T1000 (cell line): Measurements from ENCODE around the gene RAB17.
A peak's percentile ranks its signal among the peaks of the same experiment; 100 is the strongest.

ENCODE experiments used
- DNase-seq: peaks from one replicate; lab custom pipeline; 2025; ENCODE audit warnings: mixed read lengths; lab: John Stamatoyannopoulos, UW

RAB17 gene

GRCh38 chr2:237577956-237578870 lies 12.3 kb downstream of the RAB17 start:
- DNase-seq = no peak

- DNase-seq = no peak
These were observed 13.1 kb downstream of the RAB17 start for GRCh38 chr2:237577458-237577857.

- DNase-seq = no peak
These were observed 13.6 kb downstream of the RAB17 start for GRCh38 chr2:237576974-237577373.

- DNase-seq = no peak
These were observed 14.4 kb downstream of the RAB17 start for GRCh38 chr2:237575869-237576862.

DNA sequence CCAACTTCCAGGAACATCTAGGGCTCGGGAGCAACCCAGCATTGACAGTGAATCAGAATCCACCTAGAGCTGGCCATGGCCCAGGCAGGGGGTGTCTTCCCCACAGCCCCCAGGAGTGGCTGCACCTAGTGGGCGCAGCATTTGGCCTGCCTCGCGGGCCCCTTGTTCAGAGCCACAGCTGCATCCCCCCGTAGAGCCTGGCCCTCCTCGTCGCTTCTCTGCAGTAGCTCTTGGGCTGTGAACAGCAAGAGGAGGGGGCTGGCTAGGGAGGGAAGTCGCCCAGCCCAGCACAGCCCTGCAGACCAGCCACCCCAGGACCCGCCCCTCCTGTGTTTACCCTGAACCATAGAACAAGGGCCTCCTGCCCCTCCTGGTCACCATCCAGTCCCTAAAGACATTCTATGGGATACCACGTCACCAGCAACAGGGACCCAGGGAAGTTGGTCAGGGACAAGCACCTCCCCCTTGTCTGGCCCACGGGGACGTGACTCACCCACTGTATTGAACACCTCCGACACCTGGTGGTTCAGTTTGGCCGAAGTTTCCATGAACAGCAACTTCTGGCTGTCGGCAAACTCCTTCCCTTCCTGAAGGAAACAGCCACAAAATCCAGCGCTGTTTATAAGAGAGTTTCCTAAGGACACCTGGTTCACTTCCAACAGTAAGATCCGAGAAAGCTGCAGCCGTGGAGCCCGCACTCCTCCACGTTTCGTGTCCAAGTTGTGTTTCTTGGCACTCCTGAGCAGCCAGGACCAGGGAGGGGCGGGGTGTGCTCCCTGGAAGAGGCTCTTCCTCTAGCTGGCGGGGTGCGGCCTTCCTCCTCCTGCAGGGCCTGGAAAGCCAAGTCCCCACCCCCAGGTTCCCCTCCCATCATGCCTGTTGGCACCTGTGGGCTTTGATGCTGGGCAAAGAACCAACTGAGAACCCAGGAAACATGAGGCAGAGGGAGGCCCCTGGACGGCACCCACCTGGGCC lies 15.4 kb downstream of the RAB17 start:
- no peak for DNase-seq

- DNase-seq = no peak
These were observed 16.1 kb downstream of the RAB17 start for GRCh38 chr2:237574467-237574866.

- no peak for DNase-seq
These were observed 16.7 kb downstream of the RAB17 start for GRCh38 chr2:237573721-237574415.

DNA sequence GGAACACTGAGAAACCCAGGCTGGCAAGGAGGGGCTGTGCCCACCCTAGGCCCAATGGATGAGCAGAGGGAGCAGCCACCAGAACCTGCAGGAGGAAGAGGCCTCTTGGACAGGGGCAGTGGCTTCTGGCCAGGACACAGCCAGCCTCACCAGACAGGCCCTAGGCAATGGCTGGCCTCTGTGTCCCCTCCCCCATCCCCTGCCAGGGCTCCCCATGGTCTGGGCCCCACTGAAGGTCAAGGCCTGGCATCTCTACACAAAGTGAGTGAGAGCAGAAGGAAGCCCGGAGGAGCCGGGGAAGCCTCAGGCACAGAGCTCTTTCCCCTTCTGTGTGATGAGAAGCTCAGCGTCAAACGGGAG lies 17.8 kb downstream of the RAB17 start:
- DNase-seq = no peak

DNA sequence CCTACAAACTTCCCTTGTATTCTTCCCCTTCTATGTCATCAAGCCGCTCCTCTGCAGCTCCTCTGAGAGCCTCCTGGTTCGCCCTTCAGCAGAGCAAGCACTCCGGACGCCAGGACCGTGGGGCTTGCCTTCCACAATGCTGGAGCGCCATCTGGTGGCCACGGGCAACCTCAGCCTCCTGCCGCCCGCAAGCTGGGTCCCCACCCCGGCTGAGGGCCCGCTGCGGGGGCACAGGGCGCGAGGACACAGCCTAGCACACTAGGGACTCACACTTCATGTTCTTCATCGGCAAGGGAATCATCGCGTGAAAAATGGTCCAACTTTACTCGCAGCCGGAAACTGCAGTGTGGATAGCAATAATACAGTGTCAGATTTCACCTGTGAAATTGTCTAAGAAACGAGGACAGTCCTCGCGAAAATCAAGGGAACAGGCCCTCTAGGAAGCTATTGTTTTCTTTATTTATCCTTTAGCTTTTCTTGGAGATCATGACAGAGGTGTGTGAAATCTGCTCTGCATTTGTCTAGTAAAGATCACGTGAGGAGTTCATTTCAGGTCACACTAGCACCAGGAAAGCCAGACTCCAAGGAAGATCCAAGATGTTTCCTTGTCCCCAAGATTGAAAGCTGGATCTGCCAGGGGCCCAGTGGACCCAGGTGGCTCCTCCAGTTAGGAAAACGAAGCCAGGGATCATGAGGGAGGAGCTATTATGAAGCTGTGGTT lies 18.4 kb downstream of the RAB17 start:
- DNase-seq = peak; percentile 81

DNA sequence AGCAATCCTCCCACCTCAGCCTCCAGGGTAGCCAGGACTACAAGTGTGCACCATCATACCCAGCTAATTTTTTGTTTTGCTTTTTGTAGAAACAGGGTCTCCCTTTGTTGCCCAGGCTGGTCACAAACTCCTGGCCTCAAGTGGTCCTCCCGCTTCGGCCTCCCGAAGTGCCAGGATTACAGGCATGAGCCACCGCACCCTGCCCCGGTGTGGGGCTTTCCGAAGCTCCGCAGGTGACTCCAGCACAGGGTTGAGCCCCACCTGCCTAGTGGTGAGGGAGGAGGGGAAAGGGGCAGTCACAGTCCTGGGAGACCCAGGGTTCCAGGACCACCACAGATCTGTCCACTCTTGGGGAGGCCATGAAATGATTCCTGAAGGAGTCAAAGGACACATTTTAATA lies 19.0 kb downstream of the RAB17 start:
- no peak for DNase-seq

- DNase-seq = no peak
These were observed 19.7 kb downstream of the RAB17 start for GRCh38 chr2:237570776-237571335.

- DNase-seq = no peak
These were observed 20.6 kb downstream of the RAB17 start for GRCh38 chr2:237569896-237570295.

DNA sequence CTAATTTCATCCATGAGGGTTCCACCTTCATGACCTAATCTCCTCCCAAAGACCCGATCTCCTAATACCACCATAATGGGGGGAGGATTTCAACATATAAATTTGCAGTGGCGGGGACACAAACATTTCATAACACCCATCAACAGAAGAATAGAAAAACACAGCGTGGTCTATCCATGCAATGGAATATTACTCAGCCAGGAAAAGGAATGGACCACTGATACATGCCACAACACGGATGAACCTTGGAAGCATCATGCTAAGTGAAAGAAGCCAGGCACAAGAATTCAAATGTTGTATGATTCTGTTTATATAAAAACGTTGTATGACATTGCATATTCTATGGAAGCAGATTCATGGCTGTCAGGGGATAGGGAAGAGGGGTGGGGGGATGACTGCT lies 21.5 kb downstream of the RAB17 start:
- no peak for DNase-seq

DNA sequence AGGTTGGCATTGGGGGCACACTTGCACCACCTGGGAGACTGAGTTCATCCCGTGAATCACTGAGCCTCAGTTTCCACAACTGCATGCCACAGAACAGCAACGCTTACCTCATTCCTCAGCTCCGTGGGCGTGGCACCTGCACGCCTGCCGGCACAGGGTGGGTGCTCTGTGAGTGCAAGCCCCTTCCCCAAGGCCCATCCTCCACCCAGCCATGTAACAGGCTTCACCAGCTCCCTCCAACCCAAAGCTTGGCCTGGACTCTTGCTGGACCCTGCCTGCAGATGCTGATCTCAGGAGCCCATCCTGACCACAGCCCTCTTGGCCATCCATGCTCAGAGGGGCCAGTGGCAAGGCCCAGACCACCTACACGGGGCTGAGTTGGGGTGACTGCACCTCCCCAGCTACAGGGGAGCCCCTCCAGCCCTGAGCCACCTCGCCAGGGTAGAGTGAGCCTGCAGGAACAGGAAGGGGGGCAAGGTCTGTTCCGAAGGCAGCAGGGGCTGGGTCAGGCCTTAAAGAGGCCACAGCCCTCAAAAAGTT lies 22.3 kb downstream of the RAB17 start:
- no peak for DNase-seq

- no peak for DNase-seq
These were observed 23.1 kb downstream of the RAB17 start for GRCh38 chr2:237567276-237568029.

DNA sequence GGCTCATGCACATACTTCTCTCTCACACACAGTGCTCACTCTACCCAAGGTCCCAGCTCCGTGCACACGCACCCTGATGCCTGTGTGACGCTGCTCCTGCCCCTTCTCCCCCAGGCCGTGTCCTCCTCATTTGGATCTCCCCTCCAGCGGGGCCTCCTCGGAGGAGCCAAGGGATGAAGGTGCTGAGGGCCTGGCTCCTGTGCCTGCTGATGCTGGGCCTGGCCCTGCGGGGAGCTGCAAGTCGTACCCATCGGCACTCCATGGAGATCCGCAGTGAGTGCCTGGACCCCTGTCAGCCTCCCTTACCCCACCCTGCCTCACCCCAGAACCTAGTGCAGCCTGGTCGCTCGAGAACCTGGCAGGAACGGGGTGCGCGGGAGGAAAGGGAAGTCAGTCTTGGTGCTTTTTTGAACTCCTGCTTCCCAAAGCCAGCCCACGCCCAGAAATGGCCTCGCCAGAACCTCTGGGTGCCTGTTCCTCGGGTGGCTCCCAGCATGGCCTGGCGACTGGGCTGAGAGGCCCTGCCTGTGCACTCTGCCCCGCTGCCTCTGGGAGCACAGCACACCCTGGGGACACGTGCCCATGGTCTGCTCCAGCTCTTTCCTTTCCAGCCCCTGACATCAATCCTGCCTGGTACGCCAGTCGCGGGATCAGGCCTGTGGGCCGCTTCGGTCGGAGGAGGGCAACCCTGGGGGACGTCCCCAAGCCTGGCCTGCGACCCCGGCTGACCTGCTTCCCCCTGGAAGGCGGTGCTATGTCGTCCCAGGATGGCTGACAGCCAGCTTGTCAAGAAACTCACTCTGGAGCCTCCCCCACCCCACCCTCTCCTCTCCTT lies 23.9 kb downstream of the RAB17 start, which contains the start of gene PRLH:
Gene PRLH, plus strand, starts transcription at position 174 of the 835 bp plus-strand sequence. Its CDS starts 0 bp downstream, at position 174.
- DNase-seq = no peak

GRCh38 chr2:237565974-237566373 lies 24.6 kb downstream of the RAB17 start:
- DNase-seq = no peak
